ENCODE measurements around the gene ADGRL3. TPM values are rescaled to one million over a fixed set of nuclear protein-coding genes. Genes with fewer than 3 reads are reported as not detected.
A peak's percentile ranks its signal among the peaks of the same experiment; 100 is the strongest.

ADGRL3 gene
- total RNA-seq, 3 donors from 2014 or later: 4.3 to 10.8 (median 4.3) TPM

DNA sequence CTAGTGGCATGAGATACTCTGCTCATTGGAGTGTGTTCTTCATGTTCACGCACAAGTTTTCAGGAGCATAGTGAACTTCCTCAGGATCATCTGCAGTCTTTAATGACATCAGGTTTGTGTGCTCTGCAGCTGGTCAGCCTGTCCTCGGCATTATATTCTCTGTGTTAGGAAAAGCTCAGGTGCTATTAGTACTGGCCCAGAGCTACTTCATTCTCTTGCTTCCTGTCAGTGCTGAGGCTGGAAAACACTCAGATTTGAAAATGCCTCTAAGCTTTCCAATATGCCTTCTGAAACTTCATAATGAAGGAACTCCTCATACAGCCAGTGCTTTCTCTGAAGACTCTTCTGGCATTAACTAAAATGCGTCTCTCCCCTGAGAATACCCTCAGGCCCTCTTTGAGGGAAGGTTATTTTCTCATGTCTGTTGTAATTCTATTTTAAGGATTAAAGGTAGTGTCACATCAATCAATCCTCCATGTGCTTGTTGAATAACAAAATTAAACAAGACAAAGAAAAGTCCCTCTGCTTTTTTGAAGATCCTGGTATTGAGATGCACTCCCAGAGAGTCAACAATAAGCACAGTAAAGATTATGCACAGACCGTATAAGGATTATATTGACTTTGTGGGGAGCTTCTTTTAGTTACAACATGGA lies 666.4 kb downstream of the ADGRL3 start:
- no peak for DNase-seq
- TF ChIP-seq, protein P1, sequence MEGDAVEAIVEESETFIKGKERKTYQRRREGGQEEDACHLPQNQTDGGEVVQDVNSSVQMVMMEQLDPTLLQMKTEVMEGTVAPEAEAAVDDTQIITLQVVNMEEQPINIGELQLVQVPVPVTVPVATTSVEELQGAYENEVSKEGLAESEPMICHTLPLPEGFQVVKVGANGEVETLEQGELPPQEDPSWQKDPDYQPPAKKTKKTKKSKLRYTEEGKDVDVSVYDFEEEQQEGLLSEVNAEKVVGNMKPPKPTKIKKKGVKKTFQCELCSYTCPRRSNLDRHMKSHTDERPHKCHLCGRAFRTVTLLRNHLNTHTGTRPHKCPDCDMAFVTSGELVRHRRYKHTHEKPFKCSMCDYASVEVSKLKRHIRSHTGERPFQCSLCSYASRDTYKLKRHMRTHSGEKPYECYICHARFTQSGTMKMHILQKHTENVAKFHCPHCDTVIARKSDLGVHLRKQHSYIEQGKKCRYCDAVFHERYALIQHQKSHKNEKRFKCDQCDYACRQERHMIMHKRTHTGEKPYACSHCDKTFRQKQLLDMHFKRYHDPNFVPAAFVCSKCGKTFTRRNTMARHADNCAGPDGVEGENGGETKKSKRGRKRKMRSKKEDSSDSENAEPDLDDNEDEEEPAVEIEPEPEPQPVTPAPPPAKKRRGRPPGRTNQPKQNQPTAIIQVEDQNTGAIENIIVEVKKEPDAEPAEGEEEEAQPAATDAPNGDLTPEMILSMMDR (IDR thresholded peaks at IDR 0.05): no peak

DNA sequence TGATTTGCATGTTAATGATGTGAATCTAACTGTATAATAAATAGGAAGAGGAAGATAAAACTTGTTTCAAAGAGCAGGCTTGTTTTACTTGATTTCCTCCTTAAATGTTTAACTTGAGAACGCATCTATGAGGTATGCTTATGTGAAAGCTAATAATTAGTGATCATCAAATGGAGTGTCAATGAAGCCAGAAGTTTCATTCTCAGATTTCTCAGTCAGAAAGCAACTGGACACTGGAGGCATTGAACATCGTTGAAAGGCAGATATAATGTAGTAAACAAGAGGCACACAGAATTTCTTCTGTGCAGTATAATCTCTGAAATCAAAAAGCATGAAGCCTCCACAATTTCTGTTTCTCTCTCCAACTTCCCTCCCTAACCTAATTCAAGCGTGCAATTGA lies 672.9 kb downstream of the ADGRL3 start:
- Histone ChIP-seq H3K9me3 (no peaks in the 10 kb centered on the region), H3K36me3 (ENCODE audit: low read depth) (no peaks in the 10 kb centered on the region), H3K4me1 (ENCODE audit: low read depth) (no peaks in the 10 kb centered on the region), H3K4me3 (no peak overlapping the region)
- TF ChIP-seq, protein P1 (IDR thresholded peaks at IDR 0.05): no peak
- DNase-seq (no peak), ATAC-seq (no peak)
- intact Hi-C loops (cut with DNase I, micrococcal nuclease): no loop called here

More for the DNA sequence above, 666.4 kb downstream of the ADGRL3 start:
- intact Hi-C loops (cut with DNase I, micrococcal nuclease): no loop called here
- Histone ChIP-seq H3K36me3 (ENCODE audit: low read depth) (no peaks in the 10 kb centered on the region), H3K9me3 (no peaks in the 10 kb centered on the region), H3K4me1 (ENCODE audit: low read depth) (no peaks in the 10 kb centered on the region), H3K4me3 (no peak overlapping the region)
- ATAC-seq: no peak

DNA sequence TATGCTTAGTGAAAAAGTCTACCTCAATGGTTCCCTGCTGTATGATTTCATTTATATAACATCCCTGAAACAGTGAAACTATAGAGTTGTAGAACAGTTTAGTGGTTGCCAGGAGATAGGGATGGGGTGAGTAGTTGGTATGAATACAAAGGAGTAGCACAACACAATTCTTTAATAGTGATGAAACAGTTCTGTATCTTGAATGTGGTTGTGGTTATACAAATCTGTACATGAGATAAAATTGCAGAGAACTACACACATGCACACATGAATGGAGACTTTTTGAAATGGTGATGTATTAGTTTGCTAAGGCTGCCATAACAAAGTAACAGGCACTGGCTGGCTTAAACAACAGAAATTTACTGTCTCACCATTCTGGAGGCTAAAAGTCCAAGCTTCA lies 677.1 kb downstream of the ADGRL3 start:
- TF ChIP-seq, protein P1 (IDR thresholded peaks at IDR 0.05): no peak
- ATAC-seq: no peak
- no peak for DNase-seq
- Histone ChIP-seq H3K4me1 (ENCODE audit: low read depth) (no peaks in the 10 kb centered on the region), H3K4me3 (no peak overlapping the region), H3K9me3 (no peaks in the 10 kb centered on the region), H3K36me3 (ENCODE audit: low read depth) (no peaks in the 10 kb centered on the region)
- intact Hi-C loops (cut with DNase I, micrococcal nuclease): no loop called here

DNA sequence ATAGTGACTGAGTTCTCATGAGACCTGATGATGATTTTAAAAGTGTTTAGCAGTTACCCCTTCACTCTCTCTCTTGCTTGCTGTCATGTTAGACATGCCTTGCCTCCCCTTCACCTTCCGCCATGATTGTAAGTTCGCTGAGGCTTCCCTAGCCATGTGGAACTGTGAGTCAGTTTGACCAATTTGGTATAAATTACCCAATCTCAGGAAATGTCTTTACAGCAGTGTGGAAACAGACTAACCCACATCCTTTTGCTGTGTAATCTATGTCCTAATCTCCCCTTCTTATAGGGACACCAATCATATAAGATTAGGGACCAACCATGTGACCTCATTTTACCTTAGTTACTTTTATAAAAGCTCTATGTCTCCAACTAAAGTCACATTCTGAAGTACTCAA lies 677.8 kb downstream of the ADGRL3 start:
- no peak overlapping the region for H3K4me3 ChIP-seq
- ATAC-seq (no peak), DNase-seq (no peak)
- no peaks in the 10 kb centered on the region for H3K4me1 ChIP-seq (ENCODE audit: low read depth)
- TF ChIP-seq, protein P1 (IDR thresholded peaks at IDR 0.05): no peak
- H3K9me3 ChIP-seq: no peaks in the 10 kb centered on the region
- intact Hi-C loops (cut with DNase I, micrococcal nuclease): no loop called here
- H3K36me3 ChIP-seq (ENCODE audit: low read depth): no peaks in the 10 kb centered on the region

DNA sequence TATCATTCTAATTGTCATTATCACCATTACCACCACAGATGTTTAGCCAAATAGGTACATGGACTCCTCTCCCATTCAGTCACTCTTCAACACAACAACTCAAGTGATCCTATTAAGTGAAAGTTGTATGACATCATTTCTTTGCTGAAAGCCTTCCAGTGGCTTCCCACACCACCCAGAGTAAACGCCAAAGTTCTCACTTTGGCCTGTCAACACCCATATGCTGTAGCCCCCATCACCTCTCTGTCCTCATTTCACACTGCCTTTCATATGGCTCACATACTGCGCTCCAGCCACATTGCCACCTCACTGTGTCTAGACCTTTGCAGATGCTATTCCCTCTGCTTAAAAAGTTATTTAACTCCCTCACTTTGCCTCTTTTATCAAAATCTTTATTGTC lies 682.3 kb downstream of the ADGRL3 start:
- H3K4me3 ChIP-seq: no peak overlapping the region
- H3K4me1 ChIP-seq (ENCODE audit: low read depth): no peaks in the 10 kb centered on the region
- intact Hi-C loops (cut with DNase I, micrococcal nuclease): no loop called here
- H3K9me3 ChIP-seq: no peaks in the 10 kb centered on the region
- no peak for ATAC-seq
- TF ChIP-seq, protein P1 (IDR thresholded peaks at IDR 0.05): no peak
- no peak for DNase-seq
- H3K36me3 ChIP-seq (ENCODE audit: low read depth): no peaks in the 10 kb centered on the region

DNA sequence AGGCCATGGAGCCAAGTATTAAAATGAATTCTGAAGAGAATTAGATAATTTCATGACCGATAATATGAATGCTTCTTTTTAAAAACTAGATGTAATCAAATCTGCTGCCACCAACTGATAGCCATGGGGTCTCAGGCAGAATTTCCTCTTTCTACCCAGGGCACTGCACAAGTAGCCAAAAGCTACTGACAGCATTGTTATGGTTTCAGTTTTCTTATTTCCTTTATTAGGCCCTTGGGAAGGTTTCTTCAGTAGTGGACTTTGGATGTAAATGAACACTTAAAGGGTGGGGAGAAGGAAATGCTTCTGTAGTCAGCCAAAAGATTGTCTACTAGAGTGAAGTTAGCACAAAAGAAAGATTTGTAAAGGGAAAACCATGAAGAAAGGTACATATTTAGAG lies 686.0 kb downstream of the ADGRL3 start:
- H3K4me3 ChIP-seq: no peak overlapping the region
- H3K4me1 ChIP-seq (ENCODE audit: low read depth): no peaks in the 10 kb centered on the region
- DNase-seq: peak in 1 of 3 donors; percentile 24
- TF ChIP-seq, protein P1 (IDR thresholded peaks at IDR 0.05): no peak
- no peaks in the 10 kb centered on the region for H3K9me3 ChIP-seq
- intact Hi-C loops (cut with DNase I, micrococcal nuclease): no loop called here
- peak; percentile 95 for ATAC-seq
- no peaks in the 10 kb centered on the region for H3K36me3 ChIP-seq (ENCODE audit: low read depth)
